H9 (cell line): ENCODE data around the gene TP73. TPM values are rescaled to one million over a fixed set of nuclear protein-coding genes. Genes with fewer than 3 reads are reported as not detected.

Source experiments
- DNase-seq: peaks from one replicate; pipeline ENCODE4 v3.0.0-alpha.2; 2017
- H2AFZ ChIP-seq: one replicate; pipeline ENCODE4 v1.6.1; 2013; ENCODE audit warnings: mild to moderate bottlenecking, low read length, control low read depth, moderate library complexity
- H2AK5ac ChIP-seq: 2 replicates; pipeline ENCODE4 v1.6.1; 2013; ENCODE audit warnings: low read length, control low read depth, mixed read lengths; ENCODE audit not compliant: insufficient read length
- H2BK120ac ChIP-seq: one replicate; pipeline ENCODE4 v1.6.1; 2013; ENCODE audit warnings: low read depth, mild to moderate bottlenecking, low read length, control low read depth, inconsistent platforms; ENCODE audit not compliant: poor library complexity, severe bottlenecking
- H2BK12ac ChIP-seq: 2 replicates; pipeline ENCODE4 v1.6.1; 2013; ENCODE audit warnings: low read length, control low read depth, mixed read lengths, low read depth; ENCODE audit not compliant: insufficient read length
- H2BK15ac ChIP-seq: 2 replicates; pipeline ENCODE4 v1.6.1; 2013; ENCODE audit warnings: low read depth, low read length, control low read depth
- H2BK20ac ChIP-seq: one replicate; pipeline ENCODE4 v1.6.1; 2013; ENCODE audit warnings: low read depth, mild to moderate bottlenecking, low read length, control low read depth, inconsistent platforms; ENCODE audit not compliant: poor library complexity, severe bottlenecking
- H2BK5ac ChIP-seq: 2 replicates; pipeline ENCODE4 v1.6.1; 2013; ENCODE audit warnings: low read length, control low read depth, mixed read lengths; ENCODE audit not compliant: insufficient read length
- H3K14ac ChIP-seq: 2 replicates; pipeline ENCODE4 v1.6.1; 2013; ENCODE audit warnings: low read length, control low read depth; ENCODE audit not compliant: insufficient read depth
- H3K18ac ChIP-seq: 2 replicates; pipeline ENCODE4 v1.6.1; 2013; ENCODE audit warnings: low read depth, mild to moderate bottlenecking, mixed read lengths, low read length, control low read depth; ENCODE audit not compliant: insufficient read length
- H3K23ac ChIP-seq: 2 replicates; pipeline ENCODE4 v1.6.1; 2013; ENCODE audit warnings: low read length, control low read depth, mixed read lengths, low read depth; ENCODE audit not compliant: insufficient read length
- H3K23me2 ChIP-seq: 2 replicates; pipeline ENCODE4 v1.6.1; 2013; ENCODE audit warnings: low read depth, mild to moderate bottlenecking, mixed read lengths, low read length, control low read depth; ENCODE audit not compliant: insufficient read length, poor library complexity, severe bottlenecking
- H3K27ac ChIP-seq: 2 replicates; pipeline ENCODE4 v1.5.1; 2013; ENCODE audit warnings: low read length, control low read depth, mixed read lengths, low read depth; ENCODE audit not compliant: insufficient read length
- H3K27me3 ChIP-seq: 2 replicates; pipeline ENCODE4 v1.6.1; 2013; ENCODE audit warnings: low read length, control low read depth, inconsistent platforms; ENCODE audit not compliant: insufficient read depth
- H3K4ac ChIP-seq: 2 replicates; pipeline ENCODE4 v1.6.1; 2013; ENCODE audit warnings: low read depth, mild to moderate bottlenecking, control low read depth, inconsistent platforms, low read length, moderate library complexity
- H3K4me1 ChIP-seq: 2 replicates; pipeline ENCODE4 v1.6.1; 2013; ENCODE audit warnings: low read length, control low read depth, inconsistent platforms; ENCODE audit not compliant: insufficient read depth
- H3K4me2 ChIP-seq: 2 replicates; pipeline ENCODE4 v1.6.1; 2013; ENCODE audit warnings: low read length, control low read depth, mixed read lengths; ENCODE audit not compliant: insufficient read length, insufficient read depth
- H3K56ac ChIP-seq: 2 replicates; pipeline ENCODE4 v1.6.1; 2013; ENCODE audit warnings: low read depth, mild to moderate bottlenecking, mixed read lengths, low read length, control low read depth; ENCODE audit not compliant: insufficient read length
- H3K79me1 ChIP-seq: 2 replicates; pipeline ENCODE4 v1.6.1; 2013; ENCODE audit warnings: low read depth, mild to moderate bottlenecking, moderate library complexity, low read length, control low read depth, inconsistent platforms; ENCODE audit not compliant: insufficient read depth, poor library complexity, severe bottlenecking
- H3K79me2 ChIP-seq: 2 replicates; pipeline ENCODE4 v1.6.1; 2013; ENCODE audit warnings: low read length, control low read depth, inconsistent platforms; ENCODE audit not compliant: insufficient read depth
- H3K9ac ChIP-seq: 2 replicates; pipeline ENCODE4 v1.6.1; 2013; ENCODE audit warnings: low read length, control low read depth, mixed read lengths; ENCODE audit not compliant: insufficient read length; ENCODE audit errors: extremely low read depth
- H3K9me3 ChIP-seq: one replicate; pipeline ENCODE4 v1.6.1; 2013; ENCODE audit warnings: low read depth, low read length, inconsistent platforms; ENCODE audit not compliant: control insufficient read depth
- H3T11ph ChIP-seq: one replicate; pipeline ENCODE4 v1.6.1; 2013; ENCODE audit warnings: mild to moderate bottlenecking, low read length, control low read depth, inconsistent platforms
- H4K20me1 ChIP-seq: one replicate; pipeline ENCODE4 v1.6.1; 2013; ENCODE audit not compliant: control insufficient read depth, insufficient read length, insufficient read depth
- H4K5ac ChIP-seq: 2 replicates; pipeline ENCODE4 v1.6.1; 2013; ENCODE audit warnings: low read depth, mild to moderate bottlenecking, mixed read lengths, low read length, control low read depth; ENCODE audit not compliant: insufficient read length
- H4K8ac ChIP-seq: replicated peaks from 2 replicates; pipeline ENCODE4 v1.6.1; 2013; ENCODE audit warnings: low read length, control low read depth, mixed read lengths, low read depth; ENCODE audit not compliant: insufficient read length
- H4K91ac ChIP-seq: 2 replicates; pipeline ENCODE4 v1.6.1; 2013; ENCODE audit warnings: low read depth, mild to moderate bottlenecking, moderate library complexity, mixed read lengths, low read length, control low read depth; ENCODE audit not compliant: insufficient read length
- H3K27ac Mint-ChIP-seq, 3 experiments: 2 replicates in 2 of 3; 3 replicates in 1 of 3; pipeline ENCODE4 v1.8.0; 2020 to 2021; ENCODE audit warnings: mixed read lengths in 3 of 3, mild to moderate bottlenecking in 1 of 3, moderate library complexity in 1 of 3
- H3K27me3 Mint-ChIP-seq: 2 replicates; pipeline ENCODE4 v1.8.0; 2021; ENCODE audit warnings: low read depth, mild to moderate bottlenecking, moderate library complexity, mixed read lengths
- H3K36me3 Mint-ChIP-seq, 3 experiments: 2 replicates in 2 of 3; 3 replicates in 1 of 3; pipeline ENCODE4 v1.8.0; 2020 to 2021; ENCODE audit warnings: low read depth in 3 of 3, mixed read lengths in 3 of 3; ENCODE audit not compliant: insufficient read depth in 1 of 3
- H3K4me1 Mint-ChIP-seq, 2 experiments: 2 replicates each; pipeline ENCODE4 v1.8.0; 2020; ENCODE audit warnings: mixed read lengths in 2 of 2
- H3K4me3 Mint-ChIP-seq, 2 experiments: 2 replicates in 1 of 2; 3 replicates in 1 of 2; pipeline ENCODE4 v1.8.0; 2020 to 2021; ENCODE audit warnings: mild to moderate bottlenecking in 2 of 2, mixed read lengths in 2 of 2, moderate library complexity in 1 of 2
- H3K9me3 Mint-ChIP-seq, 2 experiments: 2 replicates in 1 of 2; 3 replicates in 1 of 2; pipeline ENCODE4 v1.8.0; 2020; ENCODE audit warnings: mild to moderate bottlenecking in 2 of 2, mixed read lengths in 2 of 2, moderate library complexity in 1 of 2
- WGBS: extraction: QIAGEN DNeasy Blood & Tissue Kit; methylation state at CpG from one replicate; pipeline ENCODE4 v1.1.7; 2013; ENCODE audit warnings: missing lambda C conversion rate, low lambda C conversion rate, mixed read lengths; ENCODE audit not compliant: insufficient read length; ENCODE audit errors: extremely low coverage; 5-methylcytosine and 5-hydroxymethylcytosine counted together
- total RNA-seq: library from RNA; stranded (reverse); gene quantifications from 2 replicates; pipeline ENCODE4 v1.2.1, GENCODE V29; 2021
- TF ChIP-seq, protein P1 (sequence below): fragments of 200-600 bp; sonication (generic); conservative IDR thresholded peaks from 3 replicates; pipeline ENCODE4 v1.8.0; 2021; ENCODE audit warnings: antibody characterized with exemption, mild to moderate bottlenecking

Gene TP73
- total RNA-seq, 1 experiment from 2014 or later = 4.7 TPM

DNA sequence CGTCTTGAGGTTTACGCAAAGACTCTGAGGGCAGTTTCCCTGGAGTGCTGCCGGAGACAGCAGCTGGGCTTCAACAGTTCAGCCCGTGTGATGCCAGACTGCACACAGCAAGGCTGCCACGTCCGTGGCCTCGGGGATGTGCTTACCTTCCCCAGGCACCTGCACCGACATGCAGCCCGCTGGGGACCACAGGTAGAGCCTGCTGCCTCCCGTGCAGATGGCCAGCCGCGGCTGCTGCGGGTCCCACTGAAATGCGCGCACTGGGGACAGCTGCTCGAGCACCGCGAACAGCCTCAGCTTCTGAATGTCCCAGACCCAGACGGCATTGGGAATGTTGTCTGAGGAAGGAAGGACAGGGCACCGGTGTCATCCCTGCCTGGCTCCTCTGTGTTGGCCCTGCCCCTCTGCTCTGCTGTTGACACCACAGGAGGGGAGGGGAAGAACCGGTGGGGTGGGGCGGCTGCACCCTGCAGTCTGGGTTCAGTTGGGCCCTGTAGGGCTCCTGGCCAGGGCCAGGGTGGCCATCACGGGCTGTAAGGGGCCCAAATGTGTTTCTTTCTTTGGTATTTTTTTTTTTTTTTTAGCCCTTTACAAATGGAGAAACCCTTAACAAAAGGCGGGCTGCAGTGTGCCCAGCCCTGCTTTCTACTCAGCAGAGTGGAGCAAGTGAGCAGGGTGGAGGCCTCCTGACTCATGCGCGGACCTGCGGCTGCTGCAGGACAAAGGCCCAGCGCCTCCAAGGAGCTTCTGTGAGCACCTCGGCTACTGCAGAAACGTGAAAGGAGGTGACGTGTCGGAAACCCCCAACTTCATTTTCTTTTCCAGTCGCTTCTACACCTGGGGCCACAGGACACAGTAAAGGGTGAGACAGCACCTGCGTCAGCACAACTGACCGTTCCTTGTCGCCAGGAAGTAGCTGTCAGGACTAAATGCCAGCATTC lies 20.7 kb upstream of the TP73 start:
- Histone ChIP-seq H3K9me3 (no peaks in the 10 kb centered on the region), H4K8ac (no peak overlapping the region), H2BK20ac (no peak overlapping the region), H4K5ac (no peak overlapping the region), H2BK5ac (no peak overlapping the region), H2AFZ (no peak overlapping the region), H3K23me2 (no peaks in the 10 kb centered on the region), H3K27me3 (no peaks in the 10 kb centered on the region), H3K4ac (no peak overlapping the region), H2AK5ac (no peak overlapping the region), H2BK120ac (no peak overlapping the region), H3K79me2 (no peaks in the 10 kb centered on the region), H3K14ac (no peak overlapping the region; the same call in 1 of the 2 replicates), H4K20me1 (no peaks in the 10 kb centered on the region), H3K79me1 (no peaks in the 10 kb centered on the region), H2BK12ac (no peak overlapping the region), H2BK15ac (no peak overlapping the region), H4K91ac (no peak overlapping the region), H3K27ac (no peak overlapping the region), H3K18ac (no peak overlapping the region), H3K9ac (no peak overlapping the region), H3K23ac (no peak overlapping the region), H3K4me1 (no peaks in the 10 kb centered on the region), H3T11ph (no peak overlapping the region), H3K56ac (no peak overlapping the region), H3K4me2 (no peak overlapping the region)
- TF ChIP-seq, protein P1, sequence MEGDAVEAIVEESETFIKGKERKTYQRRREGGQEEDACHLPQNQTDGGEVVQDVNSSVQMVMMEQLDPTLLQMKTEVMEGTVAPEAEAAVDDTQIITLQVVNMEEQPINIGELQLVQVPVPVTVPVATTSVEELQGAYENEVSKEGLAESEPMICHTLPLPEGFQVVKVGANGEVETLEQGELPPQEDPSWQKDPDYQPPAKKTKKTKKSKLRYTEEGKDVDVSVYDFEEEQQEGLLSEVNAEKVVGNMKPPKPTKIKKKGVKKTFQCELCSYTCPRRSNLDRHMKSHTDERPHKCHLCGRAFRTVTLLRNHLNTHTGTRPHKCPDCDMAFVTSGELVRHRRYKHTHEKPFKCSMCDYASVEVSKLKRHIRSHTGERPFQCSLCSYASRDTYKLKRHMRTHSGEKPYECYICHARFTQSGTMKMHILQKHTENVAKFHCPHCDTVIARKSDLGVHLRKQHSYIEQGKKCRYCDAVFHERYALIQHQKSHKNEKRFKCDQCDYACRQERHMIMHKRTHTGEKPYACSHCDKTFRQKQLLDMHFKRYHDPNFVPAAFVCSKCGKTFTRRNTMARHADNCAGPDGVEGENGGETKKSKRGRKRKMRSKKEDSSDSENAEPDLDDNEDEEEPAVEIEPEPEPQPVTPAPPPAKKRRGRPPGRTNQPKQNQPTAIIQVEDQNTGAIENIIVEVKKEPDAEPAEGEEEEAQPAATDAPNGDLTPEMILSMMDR = no peak
- H3K36me3 Mint-ChIP-seq = peaks cover 6 to 60% (median 55%) of the 10 kb centered on the region in 3 experiments
- H3K4me1 Mint-ChIP-seq = peaks cover 4 to 18% of the 10 kb centered on the region in 2 experiments
- no CpG with 5 or more reads among the region's 36 CpGs for WGBS
- peak overlapping the region in 2 of 3 experiments; percentile 66 to 91; a peak in 4 of 7 replicates for H3K27ac Mint-ChIP-seq
- H3K27me3 Mint-ChIP-seq = no peaks in the 10 kb centered on the region
- no peak overlapping the region for H3K4me3 Mint-ChIP-seq
- DNase-seq = no peak
- H3K9me3 Mint-ChIP-seq = no peaks in the 10 kb centered on the region
